NCI-H748 treated with DMSO at 0.1 percent for 48 hours (cell line): Measurements from ENCODE around the gene CLEC2D.
"Not testable (repeated sequence)": the region's sequence is repeated elsewhere in the genome, so short reads cannot be mapped to it uniquely, and the experiment has no call there.

ENCODE experiments used
- DNase-seq: peaks from one replicate; lab custom pipeline; 2025; lab: John Stamatoyannopoulos, UW

The CLEC2D gene

DNA sequence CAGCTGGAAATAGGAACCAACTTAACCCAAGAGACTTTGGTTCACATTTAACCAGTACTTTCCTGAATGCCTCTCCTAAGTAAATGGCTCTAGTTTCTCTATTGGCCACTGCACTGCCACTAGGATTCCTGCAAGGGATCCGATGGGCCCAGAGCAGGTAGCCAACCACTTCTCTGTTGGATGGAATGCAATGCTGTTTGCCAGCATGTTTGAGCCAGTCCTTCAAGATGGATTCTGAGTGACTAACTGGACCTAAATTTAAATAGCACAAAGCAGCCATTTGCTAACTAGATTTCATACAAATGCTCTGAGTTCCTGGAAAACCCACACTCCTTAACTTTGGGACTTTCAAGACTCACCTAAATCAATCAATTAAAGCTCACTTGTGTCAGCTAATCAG lies 9.5 kb upstream of the CLEC2D start:
- no peak for DNase-seq

DNA sequence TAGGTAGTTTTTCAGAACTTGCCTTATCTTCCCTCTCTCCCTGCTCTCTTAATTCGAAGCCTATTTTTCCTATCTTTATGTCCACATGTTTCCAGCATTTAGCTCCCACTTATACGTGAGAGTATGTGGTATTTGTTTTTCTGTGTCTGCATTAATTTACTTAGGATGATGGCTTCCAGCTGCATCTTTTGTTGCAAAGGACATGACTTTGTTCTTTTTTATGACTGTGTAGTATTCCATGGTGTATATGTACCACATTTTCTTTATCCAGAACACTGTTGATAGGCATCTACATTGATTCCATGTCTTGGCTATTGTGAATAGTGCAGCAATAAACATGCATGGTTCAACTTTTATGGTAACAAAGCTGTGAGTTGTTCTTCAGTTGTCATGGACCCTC lies 7.8 kb upstream of the CLEC2D start:
- DNase-seq: no peak

DNA sequence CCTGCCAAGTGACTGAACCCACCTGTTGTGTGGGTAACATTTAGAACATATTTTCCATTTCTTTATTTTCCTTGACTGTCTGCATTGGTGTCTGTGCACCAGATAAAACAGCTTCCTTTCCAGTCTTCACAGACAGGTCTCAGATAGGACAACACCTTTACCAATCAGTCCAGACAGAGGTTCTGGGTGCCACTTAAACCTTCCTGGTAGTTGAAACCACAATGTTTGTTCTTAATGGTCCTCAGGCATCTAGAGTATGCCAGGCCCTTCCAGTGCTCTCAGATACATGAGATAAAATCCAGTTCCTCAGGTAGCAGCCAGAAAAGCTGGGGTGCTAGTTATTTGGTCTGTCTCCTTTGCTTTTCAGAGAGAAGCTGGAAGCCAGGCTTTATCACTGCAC lies 7.0 kb upstream of the CLEC2D start:
- DNase-seq: no peak

DNA sequence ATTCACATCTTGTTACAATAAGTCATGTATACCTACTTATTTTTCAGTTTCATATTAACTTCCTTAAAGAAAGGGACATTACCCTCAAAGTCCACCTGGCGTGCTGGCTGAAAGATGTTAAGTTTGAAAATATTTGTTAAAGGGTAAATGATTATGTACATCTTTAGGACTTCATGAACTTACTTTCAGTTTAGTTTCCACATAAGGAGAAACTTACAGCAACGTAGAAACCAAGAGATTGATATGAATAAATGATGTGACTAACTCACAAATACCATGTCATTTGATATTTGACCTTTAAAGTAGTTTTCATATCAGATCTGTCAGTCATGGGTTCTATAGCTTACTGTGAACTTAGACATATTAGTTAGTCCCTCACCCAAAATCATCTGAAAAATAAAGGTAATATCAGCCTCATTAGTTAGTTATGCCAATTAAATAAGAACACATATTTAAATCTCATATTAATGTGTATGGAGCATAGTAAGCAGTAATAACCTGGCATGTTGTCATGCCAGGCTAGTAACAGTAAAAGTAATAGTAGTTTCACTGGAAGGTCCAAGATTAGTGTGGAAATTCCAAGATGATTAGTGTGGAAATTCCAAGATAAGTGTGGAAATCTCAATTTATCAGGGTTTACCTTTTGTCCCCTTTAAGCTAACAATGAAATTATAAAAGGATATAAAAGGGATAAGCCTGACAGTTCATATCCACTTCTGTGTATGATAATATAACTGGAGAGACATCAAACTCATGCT lies 1.9 kb upstream of the CLEC2D start:
- no peak for DNase-seq

DNA sequence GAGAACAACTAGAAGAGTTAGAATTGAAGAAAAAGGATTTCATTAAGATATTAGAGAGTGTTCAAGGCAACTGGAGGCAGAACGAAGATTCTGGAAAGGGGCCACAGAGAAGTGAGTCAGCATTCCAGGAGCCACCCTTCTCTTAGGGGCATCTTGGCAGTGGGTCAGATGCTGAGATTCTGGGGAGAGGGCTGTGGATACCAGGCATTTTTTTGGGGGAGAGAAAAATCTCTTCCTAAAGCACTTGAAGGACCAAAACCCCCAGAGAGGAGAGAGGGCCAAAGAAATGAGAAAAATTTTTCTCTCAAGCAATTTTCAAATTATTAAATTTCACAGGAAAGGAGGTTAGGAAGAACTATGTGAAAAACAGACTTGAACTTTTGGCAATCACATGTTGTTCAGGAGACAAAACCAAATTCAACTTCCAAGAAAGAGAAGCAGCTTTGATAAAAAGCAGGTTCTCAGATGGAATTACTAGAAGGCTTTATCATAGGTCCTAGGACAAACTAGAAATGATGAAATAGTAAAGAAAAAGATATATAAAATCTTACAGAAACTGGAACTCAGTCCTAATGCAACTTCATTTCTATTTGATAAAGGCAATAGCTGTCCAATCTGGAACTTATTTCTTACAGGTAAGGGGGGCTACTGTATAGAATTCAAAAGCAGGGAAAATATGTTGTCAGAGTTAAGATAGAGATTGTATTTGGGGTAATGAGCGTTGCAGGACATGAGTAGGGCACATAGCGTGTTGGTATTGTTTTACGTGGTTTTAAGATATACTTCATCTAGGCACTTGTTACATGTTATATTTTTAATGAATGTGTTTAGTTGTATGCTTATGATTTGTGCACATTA lies 1.1 kb upstream of the CLEC2D start:
- DNase-seq: no peak

DNA sequence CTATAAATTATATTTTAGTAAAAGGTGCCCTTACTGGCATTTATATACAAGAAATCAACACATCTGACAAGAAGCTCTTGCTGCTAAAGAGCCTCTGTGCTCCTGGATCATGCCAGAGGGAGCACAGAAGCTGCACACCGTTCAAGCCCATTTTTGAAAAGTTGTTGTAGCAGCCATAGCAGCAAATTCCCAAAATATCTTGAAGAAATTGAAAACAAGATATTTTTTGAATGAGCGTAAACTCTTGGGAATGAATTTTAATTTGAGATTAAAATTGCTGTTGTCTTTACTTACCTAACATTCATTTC lies 540 bp upstream of the CLEC2D start:
- DNase-seq: no peak

DNA sequence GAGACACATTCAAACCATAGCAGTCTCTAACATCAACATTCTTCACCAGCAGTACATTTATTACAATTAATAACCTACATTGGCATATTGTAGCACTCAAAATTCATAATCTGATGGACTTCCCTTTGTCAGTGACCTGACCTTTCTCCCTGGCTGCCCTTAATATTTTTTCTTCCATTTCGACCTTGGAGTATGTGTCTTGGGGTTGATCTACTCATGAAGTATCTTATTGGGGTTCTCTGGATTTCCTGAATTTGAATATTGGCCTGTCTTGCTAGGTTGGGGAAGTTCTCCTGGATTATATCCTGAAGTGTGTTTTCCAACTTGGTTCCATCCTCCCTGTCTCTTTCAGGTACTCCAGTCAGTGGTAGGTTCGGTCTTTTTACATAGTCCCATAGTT lies 2.8 kb downstream of the CLEC2D start:
- DNase-seq: not testable (repeated sequence)

DNA sequence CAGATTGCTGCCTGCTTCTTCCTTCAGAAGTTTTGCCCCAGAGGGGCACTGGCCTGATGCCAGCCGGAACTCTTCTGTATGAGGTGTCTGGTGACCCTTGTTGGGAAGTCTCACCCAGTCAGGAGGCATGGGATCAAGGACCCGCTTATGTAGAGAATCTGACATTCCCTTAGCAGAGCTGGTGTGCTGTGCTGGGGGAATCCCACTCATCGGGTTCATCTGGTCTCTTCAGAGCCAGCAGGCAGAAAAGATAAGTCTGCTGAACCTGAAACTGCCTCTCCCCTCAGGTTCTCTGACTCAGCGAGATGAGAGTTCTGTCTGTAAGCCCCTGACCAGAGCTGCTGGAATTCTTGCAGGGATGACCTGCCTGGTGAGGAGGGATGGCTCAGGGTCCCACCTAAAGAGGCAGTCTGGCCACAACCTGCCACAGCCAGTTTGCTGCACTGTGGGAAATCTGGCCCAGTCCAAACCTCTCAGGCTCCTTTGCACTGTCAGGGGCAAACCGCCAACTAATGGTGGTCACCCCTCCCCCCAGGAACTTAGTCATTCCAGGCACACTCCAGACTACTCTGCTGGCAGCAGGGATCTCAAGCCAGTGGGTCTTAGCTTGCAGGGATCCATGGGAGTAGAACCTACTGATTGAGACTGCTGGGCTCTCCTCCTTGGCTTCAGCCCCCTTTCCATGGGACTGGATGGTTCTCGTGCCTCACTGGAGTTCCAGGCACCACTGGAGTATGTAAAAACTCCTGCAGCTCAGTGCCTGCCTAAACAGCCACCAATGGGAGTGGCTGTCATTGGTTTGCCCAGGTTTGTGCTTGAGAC lies 4.1 kb downstream of the CLEC2D start:
- no peak for DNase-seq

DNA sequence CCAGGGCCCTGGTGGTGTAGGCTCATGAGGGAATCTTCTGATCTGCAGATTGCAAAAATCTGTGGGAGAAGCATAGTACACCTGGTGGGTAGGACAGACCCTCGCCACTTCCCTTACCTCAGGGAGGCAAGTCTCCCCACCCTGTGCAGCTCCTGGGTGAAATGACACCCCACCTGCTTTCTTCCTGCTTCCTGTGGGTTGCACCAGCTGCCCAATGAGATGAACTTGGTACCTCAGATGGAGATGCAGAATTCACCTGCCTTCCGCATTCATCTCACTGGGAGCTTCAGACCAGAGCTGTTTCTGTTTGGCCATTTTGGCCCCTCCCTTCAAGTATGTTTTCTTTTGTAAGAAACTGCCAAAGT lies 4.7 kb downstream of the CLEC2D start:
- no peak for DNase-seq

DNA sequence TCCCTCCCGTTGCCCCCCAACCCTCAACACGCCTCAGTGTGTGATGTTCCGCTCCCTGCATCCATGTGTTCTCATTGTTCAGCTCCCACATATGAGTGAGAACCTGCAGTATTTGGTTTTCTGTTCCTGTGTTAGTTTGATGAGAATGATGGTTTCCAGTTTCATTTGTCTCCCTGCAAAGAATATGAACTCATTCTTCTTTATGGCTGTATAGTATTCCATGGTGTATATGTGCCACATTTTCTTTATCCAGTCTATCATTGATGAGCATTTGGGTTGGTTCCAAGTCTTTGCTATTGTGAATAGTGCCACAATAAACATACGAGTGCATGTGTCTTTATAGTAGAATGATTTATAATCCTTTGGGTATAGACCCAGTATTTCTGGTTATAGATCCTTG lies 13.0 kb downstream of the CLEC2D start:
- DNase-seq: not testable (repeated sequence)

DNA sequence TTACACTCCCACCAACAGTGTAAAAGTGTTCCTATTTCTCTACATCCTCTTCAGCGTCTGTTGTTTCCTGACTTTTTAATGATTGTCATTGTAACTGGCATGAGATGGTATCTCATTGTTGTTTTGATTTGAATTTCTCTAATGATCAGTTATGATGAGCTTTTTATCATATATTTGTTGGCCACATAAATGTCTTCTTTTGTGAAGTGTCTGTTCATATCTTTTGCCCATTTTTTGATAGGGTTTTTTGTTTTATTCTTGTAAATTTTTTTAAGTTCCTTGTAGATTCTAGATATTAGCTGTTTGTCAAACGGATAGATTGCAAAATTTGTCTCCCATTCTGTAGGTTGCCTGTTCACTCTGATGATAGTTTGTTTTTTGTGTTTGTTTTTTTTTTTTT lies 13.4 kb downstream of the CLEC2D start:
- DNase-seq: not testable (repeated sequence)

DNA sequence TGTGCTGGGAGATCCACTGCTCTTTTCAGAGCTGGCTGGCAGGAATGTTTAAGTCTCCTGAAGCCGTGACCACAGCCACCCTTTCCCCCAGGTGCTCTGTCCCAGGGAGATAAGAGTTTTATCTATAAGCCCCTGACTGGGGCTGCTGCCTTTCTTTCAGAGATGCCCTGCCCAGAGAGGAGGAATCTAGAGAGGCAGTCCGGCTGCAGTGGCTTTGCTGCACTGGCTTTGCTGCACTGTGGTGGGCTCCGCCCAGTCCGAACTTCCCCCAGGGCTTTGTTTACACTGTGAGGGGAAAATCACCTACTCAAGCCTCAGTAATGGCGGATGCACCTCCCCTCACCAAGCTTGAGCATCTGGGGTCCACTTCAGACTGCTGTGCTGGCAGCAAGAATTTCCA lies 15.9 kb downstream of the CLEC2D start:
- DNase-seq: not testable (repeated sequence)

DNA sequence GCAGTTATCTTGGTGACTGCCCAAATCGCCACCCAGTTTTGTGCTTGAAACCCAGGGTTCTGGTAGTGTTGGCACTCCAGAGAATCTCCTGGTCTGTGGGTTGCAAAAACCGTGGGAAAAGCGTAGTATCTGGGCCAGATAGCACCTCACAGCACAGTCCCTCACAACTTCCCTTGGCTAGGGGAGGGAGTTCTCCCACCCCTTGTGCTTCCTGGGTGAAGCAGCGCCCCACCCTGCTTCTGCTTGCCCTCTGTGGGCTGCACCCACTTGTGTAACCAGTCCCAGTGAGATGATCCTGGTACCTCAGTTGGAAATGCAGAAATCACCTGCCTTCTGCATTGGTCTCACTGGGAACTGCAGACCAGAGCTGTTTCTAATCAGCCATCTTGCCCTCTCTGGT lies 16.4 kb downstream of the CLEC2D start:
- no peak for DNase-seq

DNA sequence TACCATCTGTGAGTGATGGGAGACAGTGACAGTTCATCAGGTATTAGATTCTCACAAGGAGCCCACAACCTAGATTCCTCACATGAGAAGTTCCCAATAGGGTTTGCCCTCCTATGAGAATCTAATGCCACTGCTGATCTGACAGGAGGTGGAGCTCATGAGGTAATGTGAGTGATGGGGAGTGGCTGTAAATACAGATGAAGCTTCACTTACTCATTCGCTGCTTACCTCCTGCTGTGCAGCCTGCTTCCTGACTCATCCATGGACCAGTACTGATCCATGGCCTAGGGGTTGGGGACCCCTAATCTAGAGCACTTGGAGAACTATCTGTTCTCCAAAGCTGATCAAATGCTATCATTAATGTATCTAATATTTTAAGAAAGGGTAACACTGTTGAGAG lies 17.7 kb downstream of the CLEC2D start:
- DNase-seq: no peak

DNA sequence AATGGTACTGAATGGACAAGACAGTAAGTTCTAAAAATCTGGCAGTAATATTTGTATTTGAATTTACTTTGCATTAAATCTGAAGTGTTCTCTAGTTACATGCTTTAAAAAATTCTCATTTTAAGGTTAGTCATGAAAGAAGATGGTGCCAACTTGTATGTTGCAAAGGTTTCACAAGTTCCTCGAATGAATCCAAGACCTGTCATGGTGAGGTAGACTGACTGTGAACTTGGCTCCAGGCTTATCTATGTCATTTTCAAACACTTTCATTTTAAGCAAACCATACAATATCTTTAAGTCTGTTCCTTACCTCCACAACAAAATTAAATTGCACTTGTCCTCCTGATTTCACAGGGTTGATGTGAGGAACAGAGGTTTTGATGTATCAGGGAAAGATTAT lies 23.4 kb downstream of the CLEC2D start:
- DNase-seq: no peak

DNA sequence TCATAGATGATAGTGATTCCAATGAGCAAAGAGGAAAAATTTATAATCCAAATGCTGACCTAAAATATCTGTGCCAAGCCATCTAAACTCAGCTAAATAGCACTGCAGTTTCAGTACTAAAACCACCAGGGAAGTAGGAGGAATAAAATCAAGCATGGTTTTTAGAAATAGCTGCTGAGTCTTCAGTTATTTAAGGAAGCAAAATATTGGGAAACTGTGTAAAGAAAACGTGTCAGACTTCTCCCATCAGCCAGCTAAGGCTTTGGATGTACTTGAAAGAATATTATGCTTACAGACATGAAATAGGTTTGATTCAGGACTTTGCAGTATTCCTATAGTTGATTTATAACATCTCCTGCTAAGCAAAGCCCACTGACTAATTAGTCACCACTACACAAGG lies 24.7 kb downstream of the CLEC2D start:
- no peak for DNase-seq

DNA sequence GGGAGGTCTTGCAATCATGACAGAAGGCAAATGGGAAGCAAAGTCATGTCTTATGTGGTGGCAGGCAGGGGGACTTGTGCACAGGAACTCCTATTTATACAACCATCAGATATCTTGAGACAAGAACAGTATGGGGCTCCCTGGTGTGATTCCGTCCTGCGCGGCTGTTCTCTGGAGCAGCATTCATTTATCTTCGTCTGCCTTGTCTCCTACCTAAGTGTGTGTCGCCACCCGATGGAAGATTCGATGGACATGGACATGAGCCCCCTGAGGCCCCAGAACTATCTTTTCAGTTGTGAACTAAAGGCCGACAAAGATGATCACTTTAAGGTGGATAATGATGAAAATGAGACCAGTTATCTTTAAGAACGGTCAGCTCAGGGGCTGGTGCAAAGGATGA lies 25.6 kb downstream of the CLEC2D start:
- DNase-seq: not testable (repeated sequence)

DNA sequence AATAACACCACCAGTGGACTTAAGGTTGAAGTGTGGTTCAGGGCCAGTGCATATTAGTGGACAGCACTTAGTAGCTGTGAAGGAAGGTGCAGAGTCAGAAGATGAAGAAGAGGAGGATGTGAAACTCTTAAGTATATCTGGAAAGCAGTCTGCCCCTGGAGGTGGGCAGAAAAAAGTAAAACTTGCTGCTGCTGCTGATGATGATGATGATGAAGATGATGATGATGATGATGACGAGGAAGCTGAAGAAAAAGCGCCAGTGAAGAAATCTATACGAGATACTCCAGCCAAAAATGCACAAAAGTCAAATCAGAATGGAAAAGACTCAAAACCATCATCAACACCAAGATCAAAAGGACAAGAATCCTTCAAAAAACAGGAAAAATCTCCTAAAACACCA lies 26.1 kb downstream of the CLEC2D start:
- not testable (repeated sequence) for DNase-seq

DNA sequence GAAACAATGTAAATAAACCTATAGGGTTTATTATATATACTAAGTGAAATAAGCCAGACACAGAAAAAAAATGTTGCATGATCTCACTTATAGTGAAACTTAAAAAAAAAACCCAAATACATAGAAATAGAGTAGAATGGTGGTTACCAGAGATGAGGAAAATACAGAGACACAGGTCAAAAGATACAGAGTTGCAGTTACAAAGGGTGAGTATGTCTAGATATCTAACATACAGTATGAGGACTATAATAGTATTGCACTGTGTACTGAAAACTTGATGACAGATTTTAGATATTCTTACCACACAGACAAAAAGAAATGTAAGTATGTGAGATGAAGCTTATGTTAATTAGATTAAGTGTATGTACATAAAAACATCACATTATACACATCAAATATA lies 28.1 kb downstream of the CLEC2D start:
- no peak for DNase-seq

DNA sequence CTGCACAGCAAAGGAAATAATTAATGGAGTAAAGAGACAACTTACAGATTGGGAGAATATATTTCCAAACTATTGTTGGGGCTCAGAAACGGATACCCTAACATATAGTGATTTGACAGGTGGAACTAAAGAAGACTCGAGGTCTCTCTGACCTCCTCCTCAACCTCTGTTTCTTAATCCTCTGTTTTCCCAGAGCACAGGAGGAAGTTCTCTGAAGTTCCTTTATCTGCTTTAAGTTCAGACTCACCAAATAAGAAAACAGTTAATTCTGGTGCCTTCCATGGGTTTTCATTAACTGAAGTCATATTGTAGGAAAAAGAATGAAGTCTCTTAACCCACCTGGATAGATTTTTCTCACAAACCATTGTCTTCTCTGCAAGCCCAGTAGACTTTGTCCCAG lies 29.2 kb downstream of the CLEC2D start:
- DNase-seq: no peak

DNA sequence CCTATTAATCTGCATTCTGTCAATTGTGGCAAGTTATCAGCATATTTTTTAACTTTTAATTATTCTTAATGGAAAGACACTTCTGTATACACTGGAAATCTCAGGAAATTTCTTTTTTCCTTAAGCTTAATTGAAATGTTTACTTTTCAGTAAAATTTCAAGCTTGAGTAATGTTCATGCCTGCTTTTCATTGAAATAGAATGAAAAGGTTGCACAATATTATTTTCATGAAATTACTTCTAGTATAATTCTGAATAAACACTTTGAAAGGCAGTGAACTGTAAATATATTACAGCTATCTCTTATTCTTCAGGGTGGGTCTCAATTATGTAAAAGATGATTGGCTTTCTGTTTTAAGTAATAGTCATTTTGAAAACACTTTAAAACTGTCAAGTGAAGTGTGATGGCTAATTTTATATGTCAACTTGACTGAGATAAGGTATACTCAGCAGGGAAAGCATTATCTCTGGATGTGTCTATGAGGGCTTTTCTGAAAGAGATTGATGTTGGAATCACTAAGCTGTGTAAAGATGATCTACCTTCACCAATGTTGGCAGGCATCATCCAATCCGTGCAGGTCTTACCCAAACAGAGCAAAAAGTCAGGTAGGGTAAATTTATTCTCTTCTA lies 29.9 kb downstream of the CLEC2D start:
- DNase-seq: no peak

DNA sequence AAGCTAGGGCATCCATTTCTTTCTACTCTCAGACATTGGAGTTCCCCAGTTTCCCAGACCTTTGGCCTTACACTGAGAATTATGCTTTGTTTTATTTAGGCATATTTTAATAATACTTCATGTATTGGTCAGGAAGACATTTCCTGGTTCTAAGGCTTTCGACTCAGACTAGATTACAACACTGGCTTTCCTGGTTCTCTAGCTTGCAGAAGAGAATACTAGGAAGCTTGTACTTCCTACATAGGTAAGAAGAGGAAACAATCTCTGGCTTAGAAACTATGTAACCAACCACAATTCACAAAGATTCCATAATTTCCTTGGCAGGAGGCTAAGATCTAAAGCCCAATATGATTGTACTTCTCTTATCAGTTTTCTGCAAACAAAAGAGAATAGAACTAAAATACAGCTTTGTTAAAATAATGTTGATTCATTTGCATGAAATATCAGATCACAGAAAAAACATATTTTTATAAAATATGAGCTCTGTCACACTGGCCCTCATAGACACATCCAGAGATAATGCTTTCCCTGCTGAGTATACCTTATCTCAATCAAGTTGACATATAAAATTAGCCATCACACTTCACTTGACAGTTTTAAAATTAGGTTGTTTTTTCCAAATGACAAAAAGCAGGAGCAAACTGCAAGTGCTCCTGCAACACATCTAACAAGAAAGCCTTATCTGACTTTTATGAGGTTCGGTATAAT lies 30.5 kb downstream of the CLEC2D start:
- no peak for DNase-seq
